Measurements from ENCODE around the gene ERVW-1. TPM values are rescaled to one million over a fixed set of nuclear protein-coding genes. Genes with fewer than 3 reads are reported as not detected.

Gene ERVW-1
- total and polyA plus RNA-seq, 2 of the 13 experiments (the other 11 are each of a cell fraction or from before 2014, with no cell fraction given), result not detected

DNA sequence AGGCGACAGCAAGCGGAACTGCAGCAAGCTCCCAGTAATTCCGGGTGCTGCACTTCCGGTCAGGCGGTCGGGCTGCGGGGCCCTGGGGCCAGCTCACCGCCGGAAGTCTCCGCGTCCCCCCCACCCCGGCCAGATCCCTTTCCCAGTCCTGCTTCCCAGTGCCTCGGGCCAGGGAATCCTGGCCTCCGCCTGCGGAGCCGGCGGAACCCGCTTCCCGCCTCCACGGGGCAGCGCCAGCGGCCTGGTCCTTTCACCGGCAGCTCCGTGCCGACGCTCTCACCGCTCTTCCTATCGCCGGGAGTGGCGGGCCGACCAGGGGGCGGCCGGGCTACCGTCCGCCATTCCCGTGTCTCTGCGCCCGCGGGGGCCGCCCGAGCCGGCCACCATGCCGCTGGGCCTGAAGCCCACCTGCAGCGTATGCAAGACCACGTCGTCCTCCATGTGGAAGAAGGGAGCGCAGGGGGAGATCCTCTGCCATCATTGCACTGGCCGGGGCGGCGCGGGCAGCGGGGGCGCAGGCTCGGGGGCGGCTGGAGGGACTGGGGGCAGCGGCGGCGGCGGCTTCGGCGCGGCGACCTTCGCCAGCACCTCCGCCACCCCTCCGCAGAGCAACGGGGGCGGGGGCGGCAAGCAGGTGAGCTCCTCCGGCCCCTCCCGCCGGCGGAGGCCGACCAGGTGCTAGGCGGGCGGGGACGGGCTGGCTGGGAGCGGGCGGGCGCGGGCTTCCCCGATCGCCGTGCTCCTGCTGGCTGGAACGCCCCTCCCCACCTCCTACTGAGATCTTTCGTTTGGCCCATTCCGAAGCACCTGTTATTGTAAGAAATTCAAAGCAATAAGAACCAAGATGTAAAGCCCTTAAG lies 30.2 kb downstream of the ERVW-1 start, which contains the start of gene GATAD1 (continued):
- TF ChIP-seq, protein P1, sequence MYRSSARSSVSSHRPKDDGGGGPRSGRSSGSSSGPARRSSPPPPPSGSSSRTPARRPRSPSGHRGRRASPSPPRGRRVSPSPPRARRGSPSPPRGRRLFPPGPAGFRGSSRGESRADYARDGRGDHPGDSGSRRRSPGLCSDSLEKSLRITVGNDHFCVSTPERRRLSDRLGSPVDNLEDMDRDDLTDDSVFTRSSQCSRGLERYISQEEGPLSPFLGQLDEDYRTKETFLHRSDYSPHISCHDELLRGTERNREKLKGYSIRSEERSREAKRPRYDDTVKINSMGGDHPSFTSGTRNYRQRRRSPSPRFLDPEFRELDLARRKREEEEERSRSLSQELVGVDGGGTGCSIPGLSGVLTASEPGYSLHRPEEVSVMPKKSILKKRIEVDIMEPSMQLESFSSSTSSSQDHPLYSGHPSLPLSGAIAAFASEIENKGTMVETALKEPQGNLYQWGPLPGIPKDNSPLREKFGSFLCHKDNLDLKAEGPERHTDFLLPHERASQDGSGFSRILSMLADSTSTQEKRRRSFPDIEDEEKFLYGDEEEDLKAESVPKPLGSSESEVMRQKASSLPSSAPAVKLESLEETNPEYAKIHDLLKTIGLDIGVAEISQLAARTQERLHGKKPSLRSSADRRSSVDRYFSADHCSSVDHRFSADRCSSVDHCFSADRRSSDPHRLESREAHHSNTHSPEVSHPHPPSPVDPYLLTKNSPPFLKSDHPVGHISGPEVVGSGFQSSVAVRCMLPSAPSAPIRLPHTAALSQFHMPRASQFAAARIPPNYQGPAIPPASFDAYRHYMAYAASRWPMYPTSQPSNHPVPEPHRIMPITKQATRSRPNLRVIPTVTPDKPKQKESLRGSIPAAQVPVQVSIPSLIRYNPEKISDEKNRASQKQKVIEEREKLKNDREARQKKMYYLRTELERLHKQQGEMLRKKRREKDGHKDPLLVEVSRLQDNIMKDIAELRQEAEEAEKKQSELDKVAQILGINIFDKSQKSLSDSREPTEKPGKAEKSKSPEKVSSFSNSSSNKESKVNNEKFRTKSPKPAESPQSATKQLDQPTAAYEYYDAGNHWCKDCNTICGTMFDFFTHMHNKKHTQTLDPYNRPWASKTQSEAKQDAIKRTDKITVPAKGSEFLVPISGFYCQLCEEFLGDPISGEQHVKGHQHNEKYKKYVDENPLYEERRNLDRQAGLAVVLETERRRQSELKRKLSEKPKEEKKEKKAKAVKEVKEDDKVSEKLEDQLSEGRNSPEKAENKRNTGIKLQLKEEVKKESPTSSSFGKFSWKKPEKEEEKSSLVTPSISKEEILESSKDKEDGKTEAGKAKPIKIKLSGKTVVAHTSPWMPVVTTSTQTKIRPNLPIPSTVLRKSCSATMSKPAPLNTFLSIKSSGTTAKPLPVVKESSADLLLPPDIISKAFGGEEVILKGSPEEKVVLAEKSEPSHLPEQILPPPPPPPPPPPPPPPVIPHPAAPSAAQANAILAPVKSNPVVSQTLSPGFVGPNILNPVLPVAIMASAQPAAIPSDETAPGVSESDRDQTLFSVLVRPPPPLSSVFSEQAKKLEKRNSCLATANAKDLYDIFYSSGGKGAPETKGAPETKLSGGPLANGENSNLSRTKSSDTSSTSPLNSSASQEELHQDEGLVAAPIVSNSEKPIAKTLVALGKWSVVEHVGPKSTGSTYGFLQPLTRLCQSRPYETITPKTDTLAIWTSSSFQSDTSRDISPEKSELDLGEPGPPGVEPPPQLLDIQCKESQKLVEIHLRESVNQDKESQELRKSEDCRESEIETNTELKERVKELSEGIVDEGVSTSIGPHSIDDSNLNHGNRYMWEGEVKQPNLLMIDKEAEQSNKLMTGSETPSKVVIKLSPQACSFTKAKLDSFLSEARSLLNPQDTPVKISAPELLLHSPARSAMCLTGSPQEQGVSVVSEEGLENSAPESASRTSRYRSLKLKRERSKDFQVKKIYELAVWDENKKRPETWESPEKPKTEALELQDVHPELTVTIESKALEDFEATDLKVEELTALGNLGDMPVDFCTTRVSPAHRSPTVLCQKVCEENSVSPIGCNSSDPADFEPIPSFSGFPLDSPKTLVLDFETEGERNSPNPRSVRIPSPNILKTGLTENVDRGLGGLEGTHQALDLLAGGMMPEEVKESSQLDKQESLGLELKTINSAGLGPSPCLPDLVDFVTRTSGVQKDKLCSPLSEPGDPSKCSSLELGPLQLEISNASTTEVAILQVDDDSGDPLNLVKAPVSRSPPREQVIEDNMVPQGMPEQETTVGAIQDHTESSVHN (CRISPR knock-in tag; IDR thresholded peaks at IDR 0.05), result no peak
- TF ChIP-seq KLF11 (CRISPR knock-in tag; IDR thresholded peaks at IDR 0.05), result no peak
- no peak for TF ChIP-seq CHD4 (IDR thresholded peaks at IDR 0.05; ENCODE audit: borderline replicate concordance, low read length)
- no peak for TF ChIP-seq ZNF761 (CRISPR knock-in tag; conservative IDR thresholded peaks at IDR 0.05)
- no peak for TF ChIP-seq MTF2 (CRISPR knock-in tag; IDR thresholded peaks at IDR 0.05; ENCODE audit: borderline replicate concordance)
- no peak; the same call in none of the 2 replicates for TF ChIP-seq ZNF446 (CRISPR knock-in tag; IDR thresholded peaks at IDR 0.05)
- TF ChIP-seq, protein P2, sequence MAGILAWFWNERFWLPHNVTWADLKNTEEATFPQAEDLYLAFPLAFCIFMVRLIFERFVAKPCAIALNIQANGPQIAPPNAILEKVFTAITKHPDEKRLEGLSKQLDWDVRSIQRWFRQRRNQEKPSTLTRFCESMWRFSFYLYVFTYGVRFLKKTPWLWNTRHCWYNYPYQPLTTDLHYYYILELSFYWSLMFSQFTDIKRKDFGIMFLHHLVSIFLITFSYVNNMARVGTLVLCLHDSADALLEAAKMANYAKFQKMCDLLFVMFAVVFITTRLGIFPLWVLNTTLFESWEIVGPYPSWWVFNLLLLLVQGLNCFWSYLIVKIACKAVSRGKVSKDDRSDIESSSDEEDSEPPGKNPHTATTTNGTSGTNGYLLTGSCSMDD (CRISPR knock-in tag; IDR thresholded peaks at IDR 0.05), result no peak
- TF ChIP-seq HOMEZ (CRISPR knock-in tag; IDR thresholded peaks at IDR 0.05; ENCODE audit: low read depth), result no peak
- TF ChIP-seq ZNF800 (CRISPR knock-in tag; IDR thresholded peaks at IDR 0.05), result peak; percentile 21; the same call in 1 of the 2 replicates
- TF ChIP-seq RCOR2 (CRISPR knock-in tag; IDR thresholded peaks at IDR 0.05), result no peak
- TF ChIP-seq ATF2 (CRISPR knock-in tag; IDR thresholded peaks at IDR 0.05), result 0 out of 2 replicates have a peak, but pooled peaks have one; percentile 24
- no peak for TF ChIP-seq JUNB (CRISPR knock-in tag; IDR thresholded peaks at IDR 0.05; ENCODE audit: borderline replicate concordance)
- TF ChIP-seq ZSCAN29 (CRISPR knock-in tag; conservative IDR thresholded peaks at IDR 0.05), result 0 out of 2 replicates have a peak, but pooled peaks have one; percentile 50
- no peak for TF ChIP-seq NFIB (CRISPR knock-in tag; IDR thresholded peaks at IDR 0.05; ENCODE audit: borderline replicate concordance)
